Measurements from ENCODE around the gene HBE1. TPM values are rescaled to one million over a fixed set of nuclear protein-coding genes. Genes with fewer than 3 reads are reported as not detected.

The HBE1 gene
- total and polyA plus RNA-seq, 9 of the 15 experiments (the other 6 are each of a cell fraction or from before 2014, with no cell fraction given), result 612 to 10,250 (median 2,181) TPM

- H4K20me1 ChIP-seq (replicated peaks; ENCODE audit: control insufficient read depth, insufficient read depth, low read length), result no peaks in the 10 kb centered on the region
- no peak for ATAC-seq
- FAIRE-seq, result no peak
- H3K27ac ChIP-seq (ENCODE audit: extremely low read depth, low read depth, low read length), result no peak within 1 kb of the TSS
- WGBS (ENCODE audit: insufficient coverage, low coverage, missing lambda C conversion rate), result 93% methylated on average over 3 of the region's 3 CpGs
- no TSS peak for BruUV-seq (replicated peaks)
- no peak for TF ChIP-seq SMARCA4 (IDR thresholded peaks at IDR 0.05)
- no peaks in the 10 kb centered on the region for H3K9me1 ChIP-seq (ENCODE audit: control insufficient read depth, insufficient read depth, low read length)
- no peak within 1 kb of the TSS for H3K4me2 ChIP-seq (ENCODE audit: insufficient read depth, low read length)
- no peak within 1 kb of the TSS for H3K9ac ChIP-seq (ENCODE audit: insufficient read depth in 1 of 2, low read depth in 2 of 2, low read length in 2 of 2)
- H3K36me3 ChIP-seq (ENCODE audit: control insufficient read depth, insufficient read depth, low read length), result no peaks in the 10 kb centered on the region
- ChIA-PET CTCF (ENCODE audit: low intra/inter-chr PET ratio) (interaction anchor here (0.7 kb wide), 1 partner anchor 104 kb away, joined by 3 read pairs; no protein-coding TSS in a partner anchor), POLR2A (no interaction called here)
- intact Hi-C loops (cut with micrococcal nuclease), result no loop called here
- no peaks in the 10 kb centered on the region for H3K9me3 ChIP-seq (replicated peaks; ENCODE audit: control insufficient read depth, insufficient read depth, low read depth, low read length)
- no peak within 1 kb of the TSS for H3K4me3 ChIP-seq
- no peak for DNase-seq (ENCODE audit: extremely low read depth in 1 of 4, low spot score in 3 of 4)
- peaks cover 9 to 17% of the 10 kb centered on the region in 2 experiments; a peak in 4 of 5 replicates for H3K4me1 ChIP-seq (replicated peaks in 1 of 2; ENCODE audit: control insufficient read depth in 2 of 2, insufficient read depth in 2 of 2, low read length in 2 of 2)
- in situ Hi-C loops (cut with MboI), result no loop called here
- H3K27me3 ChIP-seq (ENCODE audit: control insufficient read depth in 2 of 2, insufficient read depth in 2 of 2, low read length in 2 of 2), result no peaks in the 10 kb centered on the region
- H3K79me2 ChIP-seq (ENCODE audit: control insufficient read depth, insufficient read depth, low read length), result no peaks in the 10 kb centered on the region
- H2AFZ ChIP-seq (ENCODE audit: low read depth, low read length), result peak within 1 kb of the TSS; percentile 25
These were observed 42.9 kb downstream of the HBE1 start, which contains the start of gene HBB for GRCh38 chr11:5226732-5227310. TSS of gene HBB (minus strand) at chr11:5227071. CDS start at chr11:5227021, 50 bp downstream.

- Histone ChIP-seq H3K27ac (ENCODE audit: extremely low read depth, low read depth, low read length) (no peak overlapping the region; the same call in 2 of the 3 replicates), H3K79me2 (ENCODE audit: control insufficient read depth, insufficient read depth, low read length) (no peaks in the 10 kb centered on the region), H3K4me1 (replicated peaks in 1 of 2; ENCODE audit: control insufficient read depth in 2 of 2, insufficient read depth in 2 of 2, low read length in 2 of 2) (peaks cover 9 to 17% of the 10 kb centered on the region in 2 experiments; a peak in 4 of 5 replicates), H4K20me1 (replicated peaks; ENCODE audit: control insufficient read depth, insufficient read depth, low read length) (no peaks in the 10 kb centered on the region), H3K4me2 (ENCODE audit: insufficient read depth, low read length) (no peak overlapping the region; the same call in 1 of the 2 replicates), H3K9ac (ENCODE audit: insufficient read depth in 1 of 2, low read depth in 2 of 2, low read length in 2 of 2) (no peak overlapping the region), H3K9me1 (ENCODE audit: control insufficient read depth, insufficient read depth, low read length) (no peaks in the 10 kb centered on the region), H3K27me3 (ENCODE audit: control insufficient read depth in 2 of 2, insufficient read depth in 2 of 2, low read length in 2 of 2) (no peaks in the 10 kb centered on the region), H3K9me3 (replicated peaks; ENCODE audit: control insufficient read depth, insufficient read depth, low read depth, low read length) (no peaks in the 10 kb centered on the region), H3K4me3 (no peak overlapping the region), H3K36me3 (ENCODE audit: control insufficient read depth, insufficient read depth, low read length) (no peaks in the 10 kb centered on the region), H2AFZ (ENCODE audit: low read depth, low read length) (0 out of 2 replicates have a peak overlapping the region, but pooled peaks have one; percentile 34)
- ChIA-PET POLR2A (interaction anchor here (0.5 to 1.3 kb wide), 6 partner anchors 11 to 157 kb away, joined by 3 to 8 read pairs (median 3); no protein-coding TSS in a partner anchor), CTCF (ENCODE audit: low intra/inter-chr PET ratio) (no interaction called here)
- FAIRE-seq, result peak; percentile 46
- WGBS (ENCODE audit: insufficient coverage, low coverage, missing lambda C conversion rate), result 8% methylated on average over 2 of the region's 2 CpGs
- peak; percentile 79 for ATAC-seq
- no TSS peak for BruUV-seq (replicated peaks)
- peak; percentile 29 to 77 (median 50) for DNase-seq (ENCODE audit: extremely low read depth in 1 of 4, low spot score in 3 of 4)
- in situ Hi-C loops (cut with MboI), result no loop called here
- intact Hi-C loops (cut with micrococcal nuclease), result no loop called here
- TF ChIP-seq EP300 (IDR thresholded peaks at IDR 0.05; ENCODE audit: low read length) (peak; percentile 32; the same call in 1 of the 2 replicates), TAL1 (IDR thresholded peaks at IDR 0.05) (peak; percentile 57; the same call in 1 of the 2 replicates), ATF7 (IDR thresholded peaks at IDR 0.05) (no peak), ZNF507 (tag; conservative IDR thresholded peaks at IDR 0.05) (no peak), CTBP1 (IDR thresholded peaks at IDR 0.05; ENCODE audit: borderline replicate concordance) (peak; percentile 24; the same call in 1 of the 2 replicates), ZNF23 (CRISPR knock-in tag; IDR thresholded peaks at IDR 0.05) (no peak), ZNF318 (IDR thresholded peaks at IDR 0.05; ENCODE audit: borderline replicate concordance in 1 of 2, low read depth in 1 of 2) (no peak)
These were observed 44.3 kb downstream of the HBE1 start for GRCh38 chr11:5225480-5225871.

All from K562 (cell line).